ENCODE measurements around the gene CHRNA7.

- TF ChIP-seq, protein P1, sequence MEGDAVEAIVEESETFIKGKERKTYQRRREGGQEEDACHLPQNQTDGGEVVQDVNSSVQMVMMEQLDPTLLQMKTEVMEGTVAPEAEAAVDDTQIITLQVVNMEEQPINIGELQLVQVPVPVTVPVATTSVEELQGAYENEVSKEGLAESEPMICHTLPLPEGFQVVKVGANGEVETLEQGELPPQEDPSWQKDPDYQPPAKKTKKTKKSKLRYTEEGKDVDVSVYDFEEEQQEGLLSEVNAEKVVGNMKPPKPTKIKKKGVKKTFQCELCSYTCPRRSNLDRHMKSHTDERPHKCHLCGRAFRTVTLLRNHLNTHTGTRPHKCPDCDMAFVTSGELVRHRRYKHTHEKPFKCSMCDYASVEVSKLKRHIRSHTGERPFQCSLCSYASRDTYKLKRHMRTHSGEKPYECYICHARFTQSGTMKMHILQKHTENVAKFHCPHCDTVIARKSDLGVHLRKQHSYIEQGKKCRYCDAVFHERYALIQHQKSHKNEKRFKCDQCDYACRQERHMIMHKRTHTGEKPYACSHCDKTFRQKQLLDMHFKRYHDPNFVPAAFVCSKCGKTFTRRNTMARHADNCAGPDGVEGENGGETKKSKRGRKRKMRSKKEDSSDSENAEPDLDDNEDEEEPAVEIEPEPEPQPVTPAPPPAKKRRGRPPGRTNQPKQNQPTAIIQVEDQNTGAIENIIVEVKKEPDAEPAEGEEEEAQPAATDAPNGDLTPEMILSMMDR (IDR thresholded peaks at IDR 0.05), result no peak
- TF ChIP-seq POLR2A (IDR thresholded peaks at IDR 0.05), result no peak
Observed at GRCh38 chr15:32004249-32004648, 26.1 kb upstream of the CHRNA7 start.

All from right lobe of liver (tissue), 4 donors.